Mesenchymal stem cell (in vitro differentiated cells and primary cell): ENCODE results near the gene VMAC.
"Not testable (repeated sequence)": the region's sequence is repeated elsewhere in the genome, so short reads cannot be mapped to it uniquely, and the experiment has no call there.

ENCODE experiments used
- DNase-seq: peaks from one replicate; pipeline ENCODE4 v3.0.0-alpha.2; 2013
- H2AFZ ChIP-seq: one replicate; pipeline ENCODE4 v1.6.1; 2013; ENCODE audit warnings: low read depth, mild to moderate bottlenecking, control low read depth, inconsistent platforms, low read length, moderate library complexity
- H2AK5ac ChIP-seq: 2 replicates; pipeline ENCODE4 v1.6.1; 2013; ENCODE audit warnings: low read length, moderate library complexity, mild to moderate bottlenecking, inconsistent platforms; ENCODE audit not compliant: severe bottlenecking
- H2BK120ac ChIP-seq: one replicate; pipeline ENCODE4 v1.6.1; 2013; ENCODE audit warnings: low read depth, mild to moderate bottlenecking, inconsistent platforms, low read length, moderate library complexity
- H2BK12ac ChIP-seq, 2 experiments: one replicate each; pipeline ENCODE4 v1.6.1; 2013; ENCODE audit warnings: inconsistent platforms in 2 of 2, low read length in 2 of 2, mild to moderate bottlenecking in 2 of 2, moderate library complexity in 2 of 2, control low read depth in 1 of 2
- H2BK15ac ChIP-seq: one replicate; pipeline ENCODE4 v1.6.1; 2013; ENCODE audit warnings: mild to moderate bottlenecking, low read depth, inconsistent platforms; ENCODE audit not compliant: poor library complexity, severe bottlenecking
- H2BK5ac ChIP-seq: 2 replicates; pipeline ENCODE4 v1.6.1; 2013; ENCODE audit warnings: low read depth, mild to moderate bottlenecking, low read length, control low read depth, inconsistent platforms; ENCODE audit not compliant: poor library complexity, severe bottlenecking
- H3K14ac ChIP-seq, 2 experiments: one replicate each; pipeline ENCODE4 v1.6.1; 2013; ENCODE audit warnings: inconsistent platforms in 2 of 2, low read length in 2 of 2, control low read depth in 1 of 2, mild to moderate bottlenecking in 1 of 2, moderate library complexity in 1 of 2
- H3K18ac ChIP-seq, 2 experiments: one replicate each; pipeline ENCODE4 v1.6.1; 2013; ENCODE audit warnings: inconsistent platforms in 2 of 2, low read length in 2 of 2, control low read depth in 1 of 2, low read depth in 1 of 2, mild to moderate bottlenecking in 1 of 2
- H3K23ac ChIP-seq, 2 experiments: one replicate each; pipeline ENCODE4 v1.6.1; 2013; ENCODE audit warnings: inconsistent platforms in 2 of 2, low read length in 2 of 2, mild to moderate bottlenecking in 2 of 2, moderate library complexity in 2 of 2, control low read depth in 1 of 2
- H3K27ac ChIP-seq: 2 replicates; pipeline ENCODE4 v1.5.1; 2013; ENCODE audit warnings: mild to moderate bottlenecking, moderate library complexity, low read length, control low read depth, inconsistent platforms; ENCODE audit not compliant: poor library complexity, severe bottlenecking
- H3K27me3 ChIP-seq, 2 experiments: 2 replicates each; pipeline versions ENCODE4 v1.6.1 to v1.7.0; 2013; ENCODE audit warnings: low read length in 2 of 2, mild to moderate bottlenecking in 2 of 2, moderate library complexity in 2 of 2, control low read depth in 1 of 2, inconsistent platforms in 1 of 2; ENCODE audit not compliant: control insufficient read depth in 1 of 2, insufficient read depth in 1 of 2
- H3K36me3 ChIP-seq, 2 experiments: 2 replicates each; pipeline versions ENCODE4 v1.6.1 to v1.7.0; 2013; ENCODE audit warnings: low read length in 2 of 2, control low read depth in 1 of 2, inconsistent platforms in 1 of 2, low read depth in 1 of 2, mild to moderate bottlenecking in 1 of 2; ENCODE audit not compliant: insufficient read depth in 2 of 2, control insufficient read depth in 1 of 2
- H3K4ac ChIP-seq, 2 experiments: one replicate each; pipeline ENCODE4 v1.6.1; 2013; ENCODE audit warnings: inconsistent platforms in 2 of 2, low read length in 2 of 2, mild to moderate bottlenecking in 2 of 2, moderate library complexity in 2 of 2, control low read depth in 1 of 2, low read depth in 1 of 2
- H3K4me1 ChIP-seq: 2 replicates; pipeline ENCODE4 v1.6.1; 2013; ENCODE audit warnings: low read depth, low read length, control low read depth; ENCODE audit not compliant: control insufficient read depth, insufficient read depth
- H3K4me2 ChIP-seq: 2 replicates; pipeline ENCODE4 v1.6.1; 2013; ENCODE audit warnings: low read length, mild to moderate bottlenecking, inconsistent platforms; ENCODE audit not compliant: poor library complexity, severe bottlenecking
- H3K4me3 ChIP-seq, 2 experiments: 2 replicates each; pipeline versions ENCODE4 v1.5.1 to v1.7.0; 2013; ENCODE audit warnings: low read length in 2 of 2, mild to moderate bottlenecking in 2 of 2, control low read depth in 1 of 2, low read depth in 1 of 2; ENCODE audit not compliant: insufficient read depth in 1 of 2
- H3K79me1 ChIP-seq: replicated peaks from 2 replicates; pipeline ENCODE4 v1.6.1; 2013; ENCODE audit warnings: mild to moderate bottlenecking, control low read depth, low read length, inconsistent platforms; ENCODE audit not compliant: poor library complexity, severe bottlenecking
- H3K9ac ChIP-seq: 2 replicates; pipeline ENCODE4 v1.7.0; 2013; ENCODE audit warnings: mild to moderate bottlenecking, low read length, moderate library complexity
- H3K9me3 ChIP-seq: 2 replicates; pipeline ENCODE4 v1.7.0; 2013; ENCODE audit warnings: mild to moderate bottlenecking, low read length; ENCODE audit not compliant: control insufficient read depth
- H4K8ac ChIP-seq: one replicate; pipeline ENCODE4 v1.6.1; 2013; ENCODE audit warnings: inconsistent platforms, mild to moderate bottlenecking, low read length, moderate library complexity
- H4K91ac ChIP-seq: one replicate; pipeline ENCODE4 v1.6.1; 2013; ENCODE audit warnings: mild to moderate bottlenecking, low read length, inconsistent platforms
- WGBS: methylation state at CpG from one replicate; pipeline ENCODE4 v1.1.7; 2013; ENCODE audit warnings: mixed read lengths; 5-methylcytosine and 5-hydroxymethylcytosine counted together

Gene VMAC

DNA sequence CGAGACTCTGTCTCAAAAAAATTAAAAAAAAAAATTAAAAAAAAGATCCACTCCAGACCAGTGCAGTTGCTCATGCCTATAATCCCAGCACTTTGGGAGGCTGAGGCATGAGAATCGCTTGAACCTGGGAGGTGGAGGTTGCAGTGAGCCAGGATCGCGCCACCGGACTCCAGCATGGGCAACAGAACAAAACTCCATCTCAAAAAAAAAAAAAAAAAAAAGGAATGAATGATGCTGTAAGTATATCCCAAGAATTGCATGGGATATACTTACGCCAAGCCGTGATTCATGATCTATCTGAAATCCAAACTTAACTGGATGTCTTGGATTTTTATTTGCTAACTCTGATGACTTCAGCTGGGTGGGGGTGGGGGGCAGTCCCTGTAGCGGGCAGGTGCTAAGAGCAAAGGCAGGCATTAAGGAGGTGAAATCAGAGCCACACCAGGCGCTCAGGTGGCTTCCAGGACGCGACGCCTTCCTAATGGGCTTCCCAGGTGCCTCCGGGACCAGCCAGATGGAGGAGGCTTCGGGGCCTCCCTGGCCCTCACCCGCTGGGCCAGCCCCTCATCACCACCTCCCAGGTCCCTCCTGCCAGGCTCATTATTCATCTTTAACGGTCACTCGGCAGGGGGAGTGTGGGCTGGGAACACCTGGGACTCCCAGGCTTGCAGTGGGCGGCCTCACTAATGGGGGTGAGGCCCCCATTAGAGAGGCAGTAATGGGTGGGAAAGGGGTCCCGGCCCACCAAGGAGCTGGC is 23.0 kb upstream of the VMAC start:
- Histone ChIP-seq H4K8ac (no peak overlapping the region), H2BK12ac (peak overlapping the region; percentile 33 to 61), H3K27ac (no peak overlapping the region), H3K4me3 (no peak overlapping the region), H3K79me1 (no peaks in the 10 kb centered on the region), H3K14ac (no peak overlapping the region), H3K27me3 (peaks cover 0 to 18% of the 10 kb centered on the region in 2 experiments), H4K91ac (no peak overlapping the region), H2AK5ac (peak overlapping the region; percentile 55), H2AFZ (no peak overlapping the region), H3K4me2 (no peak overlapping the region), H3K18ac (peak overlapping the region; percentile 37 to 45), H3K4ac (peak overlapping the region; percentile 35 to 53), H3K36me3 (no peaks in the 10 kb centered on the region), H2BK15ac (no peak overlapping the region), H2BK5ac (no peak overlapping the region), H3K9me3 (no peaks in the 10 kb centered on the region), H3K23ac (no peak overlapping the region), H3K9ac (no peak overlapping the region), H2BK120ac (no peak overlapping the region), H3K4me1 (peaks cover 31% of the 10 kb centered on the region)
- DNase-seq = no peak
- WGBS = 72% methylated on average over 11 of the region's 19 CpGs

DNA sequence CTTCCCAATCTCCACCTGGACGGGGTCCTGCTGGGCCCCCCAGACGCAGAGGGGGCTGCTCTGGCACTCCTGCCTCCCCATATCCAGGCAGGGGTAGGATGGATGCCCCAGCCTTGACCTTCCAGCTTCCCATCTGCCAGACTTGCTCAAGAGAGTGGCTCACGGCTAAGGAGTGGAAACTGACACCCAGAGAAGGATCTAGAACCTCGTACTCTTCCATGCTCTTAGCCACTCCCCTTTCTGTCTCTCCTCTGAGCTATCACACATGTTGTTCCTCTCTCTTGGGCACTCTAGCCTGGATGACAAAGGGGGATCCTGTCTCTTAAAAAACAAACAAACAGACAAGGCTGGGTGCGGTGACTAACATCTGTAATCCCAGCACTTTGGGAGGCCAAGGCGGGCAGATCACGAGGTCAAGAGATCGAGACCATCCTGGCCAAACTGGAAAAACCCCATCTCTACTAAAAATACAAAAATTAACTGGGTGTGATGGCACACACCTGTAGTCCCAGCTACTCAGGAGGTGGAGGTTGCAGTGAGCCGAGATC is 22.2 kb upstream of the VMAC start:
- Histone ChIP-seq H3K27ac (no peak overlapping the region), H3K23ac (no peak overlapping the region), H3K9ac (no peak overlapping the region), H3K4me3 (no peak overlapping the region), H3K4me1 (peaks cover 29% of the 10 kb centered on the region), H3K4ac (peak overlapping the region in 1 of 2 experiments; percentile 53), H2BK15ac (peak overlapping the region; percentile 55), H2AK5ac (peak overlapping the region; percentile 4), H3K18ac (peak overlapping the region; percentile 37 to 45), H2AFZ (no peak overlapping the region), H2BK120ac (peak overlapping the region; percentile 71), H3K14ac (no peak overlapping the region), H4K8ac (no peak overlapping the region), H3K9me3 (no peaks in the 10 kb centered on the region), H2BK12ac (peak overlapping the region; percentile 33 to 92), H3K4me2 (no peak overlapping the region), H3K79me1 (no peaks in the 10 kb centered on the region), H3K36me3 (no peaks in the 10 kb centered on the region), H4K91ac (peak overlapping the region; percentile 52), H3K27me3 (peaks cover 0 to 14% of the 10 kb centered on the region in 2 experiments), H2BK5ac (no peak overlapping the region)
- peak; percentile 77 for DNase-seq
- WGBS = 55% methylated on average over 9 of the region's 9 CpGs

GRCh38 chr19:5883157-5883873 is 21.4 kb upstream of the VMAC start:
- peaks cover 25% of the 10 kb centered on the region for H3K4me1 ChIP-seq
- not testable (repeated sequence) for H3K4me3 ChIP-seq, H2BK15ac ChIP-seq, H3K27ac ChIP-seq, H3K4me2 ChIP-seq, H3K36me3 ChIP-seq, H3K9me3 ChIP-seq, H3K23ac ChIP-seq, H2AK5ac ChIP-seq, H2BK120ac ChIP-seq, H3K18ac ChIP-seq, H4K8ac ChIP-seq, H3K14ac ChIP-seq, H2AFZ ChIP-seq, H2BK12ac ChIP-seq, H4K91ac ChIP-seq, H3K9ac ChIP-seq, H3K4ac ChIP-seq, H3K79me1 ChIP-seq, H2BK5ac ChIP-seq, DNase-seq
- peaks cover 0 to 13% of the 10 kb centered on the region in 2 experiments for H3K27me3 ChIP-seq
- 91% methylated on average over 12 of the region's 13 CpGs for WGBS
